ENCODE data around the gene RNF222. TPM values are rescaled to one million over a fixed set of nuclear protein-coding genes. Genes with fewer than 3 reads are reported as not detected.

The RNF222 gene
- total RNA-seq, 1 experiment from 2014 or later: 0.79 TPM

- BruUV-seq (replicated peaks): no TSS peak
- peaks cover 63% of the 10 kb centered on the region for H3K79me2 ChIP-seq (ENCODE audit: low read depth)
- peaks cover 9% of the 10 kb centered on the region; the same call in 1 of the 2 replicates for H3K4me1 ChIP-seq (replicated peaks; ENCODE audit: insufficient read depth)
- H2AFZ ChIP-seq: no peak overlapping the region
- POLR2A ChIA-PET (ENCODE audit: unreplicated experiment): interaction anchor here (0.5 to 0.7 kb wide), 2 partner anchors 47 to 55 kb away, joined by 3 read pairs; no protein-coding TSS in a partner anchor
- no peaks in the 10 kb centered on the region for H3K36me3 ChIP-seq (ENCODE audit: low read depth)
- no peak overlapping the region for H3K4me3 ChIP-seq
- no peaks in the 10 kb centered on the region for H3K9me3 ChIP-seq (ENCODE audit: insufficient read depth, low read depth)
- CTCF ChIA-PET: interaction anchor here (0.6 kb wide), 1 partner anchor 1309 kb away, joined by 15 read pairs; no protein-coding TSS in a partner anchor
- intact Hi-C loops (cut with micrococcal nuclease; ENCODE audit: unreplicated experiment): no loop called here
- H3K27me3 ChIP-seq (ENCODE audit: insufficient read depth, low read depth): no peaks in the 10 kb centered on the region
- no peaks in the 10 kb centered on the region for H3K9me2 ChIP-seq (ENCODE audit: insufficient read depth)
- peaks cover 19% of the 10 kb centered on the region for H4K20me1 ChIP-seq (ENCODE audit: insufficient read depth)
- no peak overlapping the region for H3K4me2 ChIP-seq
- peaks cover 6% of the 10 kb centered on the region; the same call in 1 of the 2 replicates for H3F3A ChIP-seq (ENCODE audit: insufficient read depth, low read depth)
- TF ChIP-seq CTCF (conservative IDR thresholded peaks at IDR 0.05) (no peak), EZH2 (IDR thresholded peaks at IDR 0.05; ENCODE audit: low read depth) (no peak)
- DNase-seq: no peak
- H3K27ac ChIP-seq: no peak overlapping the region
Measured at GRCh38 chr17:8438441-8438840, 40.8 kb upstream of the RNF222 start.

GRCh38 chr17:8436844-8437171 lies 39.2 kb upstream of the RNF222 start:
- no peak for TF ChIP-seq EZH2 (IDR thresholded peaks at IDR 0.05; ENCODE audit: low read depth)
- TF ChIP-seq CTCF (conservative IDR thresholded peaks at IDR 0.05): no peak

GRCh38 chr17:8436169-8436843 lies 38.7 kb upstream of the RNF222 start:
- Histone ChIP-seq H3K27me3 (ENCODE audit: insufficient read depth, low read depth) (no peaks in the 10 kb centered on the region), H4K20me1 (ENCODE audit: insufficient read depth) (peaks cover 7% of the 10 kb centered on the region; the same call in 1 of the 2 replicates), H3F3A (ENCODE audit: insufficient read depth, low read depth) (0 out of 2 replicates have a peak, but pooled peaks cover 6% of the 10 kb centered on the region), H3K36me3 (ENCODE audit: low read depth) (no peaks in the 10 kb centered on the region), H2AFZ (peak overlapping the region; percentile 83), H3K4me2 (peak overlapping the region; percentile 94), H3K4me1 (replicated peaks; ENCODE audit: insufficient read depth) (peaks cover 9% of the 10 kb centered on the region; the same call in 1 of the 2 replicates), H3K4me3 (peak overlapping the region; percentile 84), H3K27ac (peak overlapping the region; percentile 86), H3K79me2 (ENCODE audit: low read depth) (peaks cover 45% of the 10 kb centered on the region), H3K9me2 (ENCODE audit: insufficient read depth) (no peaks in the 10 kb centered on the region), H3K9me3 (ENCODE audit: insufficient read depth, low read depth) (no peaks in the 10 kb centered on the region)
- TF ChIP-seq EZH2 (IDR thresholded peaks at IDR 0.05; ENCODE audit: low read depth): no peak
- TF ChIP-seq CTCF (conservative IDR thresholded peaks at IDR 0.05): no peak
- no TSS peak for BruUV-seq (replicated peaks)
- ChIA-PET POLR2A (ENCODE audit: unreplicated experiment) (interaction anchor here (0.5 to 1.5 kb wide), 19 partner anchors 16 to 1679 kb away, joined by 3 to 21 read pairs (median 4); partner anchors contain the start of gene USP43), CTCF (interaction anchor here (0.6 to 3.1 kb wide), 2 partner anchors 26 to 53 kb away, joined by 4 to 13 read pairs; no protein-coding TSS in a partner anchor)
- DNase-seq: peak; percentile 38 to 70
- intact Hi-C loops (cut with micrococcal nuclease; ENCODE audit: unreplicated experiment): loop anchor here (1.0 kb wide), 1 partner anchor 53 kb away; the partner anchor contains the start of gene RPL26

More at GRCh38 chr17:8436844-8437171, 39.2 kb upstream of the RNF222 start:
- peak overlapping the region; percentile 86 for H3K27ac ChIP-seq
- POLR2A ChIA-PET (ENCODE audit: unreplicated experiment): interaction anchor here (0.5 to 1.1 kb wide), 7 partner anchors 17 to 918 kb away, joined by 3 to 9 read pairs (median 3); no protein-coding TSS in a partner anchor
- intact Hi-C loops (cut with micrococcal nuclease; ENCODE audit: unreplicated experiment): loop anchor here (1.0 kb wide), 1 partner anchor 54 kb away; the partner anchor contains the start of gene RPL26
- H3K4me2 ChIP-seq: peak overlapping the region; percentile 94
- peaks cover 9% of the 10 kb centered on the region; the same call in 1 of the 2 replicates for H3K4me1 ChIP-seq (replicated peaks; ENCODE audit: insufficient read depth)
- H3K9me2 ChIP-seq (ENCODE audit: insufficient read depth): no peaks in the 10 kb centered on the region
- DNase-seq: no peak
- H2AFZ ChIP-seq: peak overlapping the region; percentile 83; the same call in 1 of the 2 replicates
- H3K4me3 ChIP-seq: peak overlapping the region; percentile 84
- H3K79me2 ChIP-seq (ENCODE audit: low read depth): peaks cover 50% of the 10 kb centered on the region
- H3F3A ChIP-seq (ENCODE audit: insufficient read depth, low read depth): peaks cover 6% of the 10 kb centered on the region; the same call in 1 of the 2 replicates
- peaks cover 7% of the 10 kb centered on the region; the same call in 1 of the 2 replicates for H4K20me1 ChIP-seq (ENCODE audit: insufficient read depth)
- TSS peak; percentile 38 for BruUV-seq (replicated peaks)
- CTCF ChIA-PET: interaction anchor here (1.0 to 3.1 kb wide), 2 partner anchors 27 to 53 kb away, joined by 3 to 13 read pairs; no protein-coding TSS in a partner anchor
- no peaks in the 10 kb centered on the region for H3K36me3 ChIP-seq (ENCODE audit: low read depth)
- H3K27me3 ChIP-seq (ENCODE audit: insufficient read depth, low read depth): no peaks in the 10 kb centered on the region
- H3K9me3 ChIP-seq (ENCODE audit: insufficient read depth, low read depth): no peaks in the 10 kb centered on the region
